ENCODE measurements around the gene ITGB1BP1.

Gene ITGB1BP1

DNA sequence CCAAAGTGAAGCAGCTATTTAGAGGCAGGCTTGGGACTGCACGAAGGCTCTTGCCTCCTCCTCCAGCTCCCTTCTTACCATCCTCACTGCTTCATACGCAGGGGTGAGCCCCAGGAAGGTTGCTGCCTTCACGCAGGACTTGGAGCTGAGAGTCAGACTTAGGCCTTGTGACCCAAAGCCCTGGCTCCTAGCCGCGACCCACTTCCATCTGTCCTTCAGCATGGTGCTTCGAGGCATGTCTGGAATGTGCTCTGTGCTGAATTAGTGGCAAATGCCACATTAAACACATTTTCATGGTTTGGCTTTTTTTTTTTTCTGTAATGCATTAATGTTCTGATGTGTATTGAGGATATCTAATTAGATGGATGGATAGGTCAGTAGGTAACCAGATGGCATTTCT, 37.5 kb downstream of the ITGB1BP1 start:
- no peak for DNase-seq (ENCODE audit: low read depth)
- no peak for TF ChIP-seq CTCF (IDR thresholded peaks at IDR 0.05; ENCODE audit: low read depth, low read length, missing control alignments)

GRCh38 chr2:9384521-9384920, 38.8 kb downstream of the ITGB1BP1 start:
- no peak for DNase-seq (ENCODE audit: low read depth)
- H3K4me3 ChIP-seq (ENCODE audit: low read depth, low read length), result no peak overlapping the region
- no peak for TF ChIP-seq CTCF (IDR thresholded peaks at IDR 0.05; ENCODE audit: low read depth, low read length, missing control alignments)

More for the DNA sequence above, 37.5 kb downstream of the ITGB1BP1 start:
- H3K4me3 ChIP-seq (ENCODE audit: low read depth, low read length), result no peak overlapping the region

GRCh38 chr2:9382604-9383235, 40.6 kb downstream of the ITGB1BP1 start:
- H3K4me3 ChIP-seq (ENCODE audit: low read depth, low read length), result no peak overlapping the region
- no peak for DNase-seq (ENCODE audit: low read depth)
- no peak for TF ChIP-seq CTCF (IDR thresholded peaks at IDR 0.05; ENCODE audit: low read depth, low read length, missing control alignments)

DNA sequence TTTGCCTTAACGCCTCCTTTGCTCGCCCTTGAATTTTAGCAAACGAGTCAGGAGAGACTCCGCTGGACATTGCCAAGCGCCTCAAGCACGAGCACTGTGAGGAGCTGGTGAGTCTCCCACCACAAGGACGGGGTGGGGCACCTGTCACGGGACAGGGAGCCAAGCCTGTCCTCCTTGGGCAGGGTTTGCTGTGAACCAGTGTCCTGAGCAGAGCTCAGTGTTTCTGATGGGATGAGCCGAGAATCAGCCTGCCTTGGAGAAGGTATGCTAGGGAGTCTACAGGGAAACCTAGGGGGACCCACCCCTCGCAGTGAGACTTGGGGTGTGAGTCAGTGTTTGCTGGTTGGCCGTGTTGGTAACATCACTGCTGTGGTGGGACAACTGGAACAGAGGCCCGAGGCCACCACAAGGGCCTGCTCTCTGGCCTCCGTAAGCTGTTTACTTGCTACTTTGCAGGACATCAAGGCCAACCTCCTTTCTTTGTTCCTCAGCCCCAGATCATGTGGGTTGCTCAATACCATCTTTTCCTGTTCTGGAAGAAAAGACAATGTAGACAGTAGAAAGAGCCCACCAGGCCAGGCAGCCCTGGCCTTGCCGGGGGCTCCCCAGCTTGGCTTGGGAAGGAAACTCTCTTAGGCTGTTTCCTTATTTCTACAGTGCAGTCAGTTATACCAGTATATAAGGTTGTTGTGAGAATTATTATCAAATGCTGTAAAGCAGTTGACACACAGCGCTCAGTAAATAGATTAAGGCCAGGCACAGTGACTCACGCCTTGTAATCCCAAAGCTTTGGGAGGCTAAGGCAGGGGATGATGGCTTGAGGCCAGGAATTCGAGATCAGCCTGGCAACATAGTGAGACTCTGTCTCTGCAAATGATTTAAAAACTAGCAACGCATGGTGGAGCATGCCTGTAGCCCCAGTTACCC, 42.4 kb downstream of the ITGB1BP1 start:
- H3K4me3 ChIP-seq (ENCODE audit: low read depth, low read length), result no peak overlapping the region
- no peak for TF ChIP-seq CTCF (IDR thresholded peaks at IDR 0.05; ENCODE audit: low read depth, low read length, missing control alignments)
- no peak for DNase-seq (ENCODE audit: low read depth)

GRCh38 chr2:9379391-9379755, 44.0 kb downstream of the ITGB1BP1 start:
- H3K4me3 ChIP-seq (ENCODE audit: low read depth, low read length), result no peak overlapping the region
- no peak for TF ChIP-seq CTCF (IDR thresholded peaks at IDR 0.05; ENCODE audit: low read depth, low read length, missing control alignments)
- DNase-seq (ENCODE audit: low read depth), result no peak

DNA sequence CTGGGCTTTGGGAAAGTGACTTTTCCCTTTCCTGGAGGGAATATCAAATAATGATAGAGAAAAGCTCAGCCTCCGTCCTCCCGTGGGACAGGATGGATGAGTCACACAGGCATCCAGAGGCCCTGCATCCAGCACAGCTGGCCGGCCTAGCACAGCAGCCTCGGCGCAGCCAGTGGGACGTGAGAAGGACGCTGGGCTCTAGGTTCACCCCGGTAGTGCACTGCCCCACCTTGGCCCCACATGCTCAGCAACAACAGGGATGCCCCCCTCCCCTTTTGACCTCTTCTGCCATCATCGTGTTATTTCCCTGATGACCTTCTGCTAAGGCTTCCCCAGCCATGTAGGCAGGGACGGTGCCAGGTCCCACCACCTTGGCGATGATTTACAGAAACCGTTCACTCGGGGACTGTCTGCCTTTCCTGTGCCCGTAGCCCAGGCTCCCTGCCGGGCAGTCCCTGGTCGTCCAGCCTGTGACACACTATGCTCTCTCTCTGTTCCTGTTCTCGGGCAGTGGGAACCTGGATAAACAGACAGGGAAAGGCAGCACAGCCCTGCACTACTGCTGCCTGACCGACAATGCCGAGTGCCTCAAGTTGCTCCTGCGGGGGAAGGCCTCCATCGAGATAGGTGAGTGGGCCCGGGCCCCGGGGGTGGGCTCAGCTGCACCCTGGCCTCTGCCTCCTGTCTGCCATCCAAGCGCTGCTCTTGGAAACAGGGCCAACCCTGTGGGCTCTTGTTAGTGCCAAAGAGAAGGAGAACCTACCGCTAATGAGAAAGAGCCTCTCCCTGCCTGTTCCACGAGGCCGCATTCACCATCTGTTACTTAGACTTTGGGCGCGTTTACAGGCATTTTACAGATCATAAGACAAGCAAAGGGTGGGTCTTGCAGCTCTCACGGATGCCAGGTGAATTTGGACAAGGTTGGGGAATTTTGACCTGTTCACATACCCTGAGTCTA, 44.6 kb downstream of the ITGB1BP1 start:
- no peak for DNase-seq (ENCODE audit: low read depth)
- TF ChIP-seq CTCF (IDR thresholded peaks at IDR 0.05; ENCODE audit: low read depth, low read length, missing control alignments), result no peak
- no peak overlapping the region for H3K4me3 ChIP-seq (ENCODE audit: low read depth, low read length)

All from GM12864 (cell line).